Amniotic stem cell (primary cell): ENCODE results near the gene SORBS1.

Source experiments
- DNase-seq: peaks from one replicate; lab custom pipeline; 2025; lab: John Stamatoyannopoulos, UW

The SORBS1 gene

GRCh38 chr10:95561177-95561863 lies at the start of gene SORBS1:
TSS of gene SORBS1 (minus strand) at chr10:95561371. CDS start at chr10:95441135, 120,236 bp downstream.
- DNase-seq = peak; percentile 86

- no peak for DNase-seq
Measured at GRCh38 chr10:95610727-95611126, 49.6 kb upstream of the SORBS1 start.

- DNase-seq = no peak
Measured at GRCh38 chr10:95606922-95607321, 45.8 kb upstream of the SORBS1 start.

- DNase-seq = no peak
Measured at GRCh38 chr10:95605163-95605562, 44.0 kb upstream of the SORBS1 start.

- no peak for DNase-seq
Measured at GRCh38 chr10:95604630-95605029, 43.5 kb upstream of the SORBS1 start.

- DNase-seq = no peak
Measured at GRCh38 chr10:95602382-95602781, 41.2 kb upstream of the SORBS1 start.

- DNase-seq = peak; percentile 80
Measured at GRCh38 chr10:95601116-95601719, 40.0 kb upstream of the SORBS1 start.

- no peak for DNase-seq
Measured at GRCh38 chr10:95600158-95600557, 39.0 kb upstream of the SORBS1 start.

GRCh38 chr10:95597788-95598187 lies 36.6 kb upstream of the SORBS1 start:
- DNase-seq = no peak

- DNase-seq = no peak
Measured at GRCh38 chr10:95588025-95588424, 26.9 kb upstream of the SORBS1 start.

GRCh38 chr10:95579835-95580535 lies 18.8 kb upstream of the SORBS1 start:
- DNase-seq = no peak

GRCh38 chr10:95579292-95579691 lies 18.1 kb upstream of the SORBS1 start:
- DNase-seq = no peak

GRCh38 chr10:95578619-95579018 lies 17.4 kb upstream of the SORBS1 start:
- DNase-seq = no peak

GRCh38 chr10:95574649-95575365 lies 13.6 kb upstream of the SORBS1 start:
- DNase-seq = no peak

GRCh38 chr10:95573964-95574604 lies 12.9 kb upstream of the SORBS1 start:
- DNase-seq = no peak

GRCh38 chr10:95573527-95573926 lies 12.4 kb upstream of the SORBS1 start:
- DNase-seq = no peak

GRCh38 chr10:95572131-95572820 lies 11.1 kb upstream of the SORBS1 start:
- no peak for DNase-seq

GRCh38 chr10:95571390-95571789 lies 10.2 kb upstream of the SORBS1 start:
- no peak for DNase-seq

- DNase-seq = no peak
Measured at GRCh38 chr10:95569368-95569767, 8.2 kb upstream of the SORBS1 start.

GRCh38 chr10:95567903-95568630 lies 6.9 kb upstream of the SORBS1 start:
- no peak for DNase-seq

GRCh38 chr10:95566136-95566535 lies 5.0 kb upstream of the SORBS1 start:
- DNase-seq = no peak
